GM18499 (cell line): ENCODE measurements around the gene GLRX2.
"Not testable (repeated sequence)": the region's sequence is repeated elsewhere in the genome, so short reads cannot be mapped to it uniquely, and the experiment has no call there.

Experiments
- ATAC-seq: cut with Tn5 transposase; IDR thresholded peaks from one replicate; pipeline ENCODE4 v1.9.1; 2021; ENCODE audit warnings: moderate number of reproducible peaks; ENCODE audit not compliant: insufficient read depth, unreplicated experiment

Gene GLRX2

GRCh38 chr1:193068013-193068412 lies 37.2 kb downstream of the GLRX2 start:
- no peak for ATAC-seq

- ATAC-seq = no peak
Measured at GRCh38 chr1:193066606-193067005, 38.6 kb downstream of the GLRX2 start.

DNA sequence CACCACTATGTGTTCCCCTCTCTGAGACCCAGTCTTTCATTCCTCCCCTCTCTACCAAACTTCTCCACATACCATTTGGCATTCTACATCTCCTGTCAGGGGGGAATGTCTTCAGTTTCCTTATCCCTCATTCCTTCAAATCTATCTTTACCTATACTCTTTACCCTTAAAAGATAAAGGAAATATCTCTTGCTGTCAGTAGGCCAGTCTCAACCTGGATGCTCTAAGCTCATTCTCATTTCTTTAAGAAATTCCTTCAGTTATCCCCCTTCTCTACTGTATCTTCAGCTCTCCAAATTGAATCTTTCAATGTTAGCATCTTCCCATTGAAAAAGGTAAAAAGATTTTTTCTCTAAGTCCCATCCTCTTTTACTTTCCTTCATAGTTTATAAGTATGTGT lies 39.3 kb downstream of the GLRX2 start:
- ATAC-seq = no peak

DNA sequence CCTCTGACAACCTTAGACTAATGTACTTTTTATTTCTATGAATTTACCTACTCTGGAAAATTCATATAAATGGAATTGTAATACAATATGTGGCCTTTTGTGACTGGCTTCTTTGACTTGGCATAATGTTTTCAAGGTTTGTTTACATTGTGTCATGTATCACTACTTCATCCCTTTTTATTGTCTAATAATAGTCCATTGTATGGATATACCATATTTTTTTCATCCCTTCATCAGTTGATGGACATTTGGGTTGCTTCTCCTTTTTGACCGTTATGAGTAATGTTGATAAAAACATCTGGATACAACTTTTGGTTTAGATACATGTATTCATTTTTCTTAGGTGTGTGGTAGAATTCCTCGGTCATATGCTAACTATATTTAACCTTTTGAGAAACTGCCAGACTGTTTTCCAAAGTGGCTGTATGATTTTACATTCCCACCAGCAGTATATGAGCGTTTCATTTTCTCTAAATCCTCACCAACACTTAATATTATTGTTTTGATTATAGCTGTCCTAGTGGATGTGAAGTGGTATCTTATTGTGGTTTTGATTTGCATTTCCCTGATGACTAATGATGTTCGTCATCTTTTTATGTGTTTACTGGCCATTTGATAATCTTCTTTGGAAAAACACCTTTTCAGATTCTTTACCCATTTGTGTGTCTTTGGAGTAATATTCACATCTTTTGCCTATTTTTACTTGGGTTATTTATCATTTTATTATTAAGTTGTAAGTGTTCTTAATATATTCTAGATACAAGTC lies 42.3 kb downstream of the GLRX2 start:
- ATAC-seq = no peak

- no peak for ATAC-seq
Measured at GRCh38 chr1:193060938-193061337, 44.3 kb downstream of the GLRX2 start.

DNA sequence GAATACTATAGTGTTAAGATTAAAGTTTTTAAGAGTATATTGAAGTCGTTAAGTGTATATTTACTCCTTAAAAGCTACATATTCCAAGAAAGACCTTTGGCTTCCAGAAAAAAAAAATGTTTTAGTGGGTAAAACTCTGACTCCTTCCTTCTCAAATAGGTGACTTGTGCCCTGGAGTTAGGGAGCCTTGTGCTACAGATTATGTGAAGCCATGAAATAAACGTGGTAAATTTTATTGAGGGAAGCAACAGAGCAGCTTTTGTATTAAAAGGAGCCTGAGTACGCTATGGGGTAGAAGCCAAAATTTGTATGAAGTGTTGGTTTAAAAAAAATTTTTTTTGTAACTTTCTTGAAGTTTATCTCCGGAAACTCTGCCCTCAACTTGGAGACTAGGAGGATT lies 44.8 kb downstream of the GLRX2 start:
- ATAC-seq = no peak

DNA sequence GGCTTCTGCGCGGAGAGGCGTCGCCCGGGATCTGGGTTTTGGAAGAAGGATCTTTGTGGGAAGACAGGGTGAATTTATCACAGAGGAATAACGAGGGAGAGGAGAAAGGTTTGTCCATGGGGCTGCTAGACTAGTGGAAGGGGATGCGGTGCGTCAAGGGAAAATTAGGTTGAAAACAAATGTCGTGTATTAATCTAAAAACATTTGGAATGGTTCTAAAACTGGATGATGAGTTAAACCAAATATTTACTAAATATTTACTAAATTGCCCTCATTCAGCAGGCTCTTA lies 45.2 kb downstream of the GLRX2 start:
- ATAC-seq = no peak

DNA sequence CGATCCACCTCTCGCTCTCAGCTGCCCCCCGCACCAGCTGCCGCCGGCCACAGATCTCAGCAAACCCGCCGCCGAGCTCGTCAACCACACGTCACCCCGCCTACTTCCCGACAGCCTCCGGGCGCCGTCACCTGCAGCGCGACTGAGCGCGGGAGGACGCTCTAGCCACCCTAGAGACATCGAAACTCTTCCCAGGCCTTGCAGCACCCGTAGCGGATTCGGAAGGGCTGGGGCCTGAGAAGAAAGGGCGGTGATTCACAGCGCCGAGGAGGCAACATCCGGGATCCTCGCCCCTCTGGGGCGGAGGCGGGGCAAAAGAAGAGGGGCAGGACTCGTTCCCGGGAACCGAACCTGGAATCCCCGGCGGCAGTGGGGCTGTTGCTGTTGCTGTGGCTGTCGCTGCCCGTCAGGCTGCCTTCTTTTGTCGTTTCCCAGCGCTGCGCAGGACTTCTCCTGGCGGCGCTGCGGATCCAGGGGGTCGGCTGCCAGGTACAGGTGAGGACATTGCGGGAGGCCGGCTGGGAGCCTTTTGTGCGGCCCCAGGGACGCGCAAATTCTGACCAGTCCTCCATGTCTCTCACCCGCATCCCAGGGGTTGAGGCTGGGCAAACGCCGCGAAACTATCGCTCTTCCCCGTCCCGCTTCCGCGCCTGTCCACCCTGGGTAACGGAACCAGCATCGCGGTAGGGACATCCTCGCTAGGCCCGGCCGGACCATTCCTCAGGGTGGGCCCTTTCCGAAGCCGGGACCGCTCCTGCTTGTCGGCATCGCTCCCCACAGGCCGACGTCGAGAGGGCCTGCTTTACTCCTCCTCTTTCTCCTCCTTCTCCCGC lies 45.7 kb downstream of the GLRX2 start, which contains the start of the genes RO60 and UCHL5:
TSS of gene RO60 (plus strand) at position 331 of the 833 bp plus-strand sequence. CDS start 9,443 bp downstream, outside the sequence.
TSS of gene UCHL5 (minus strand) at position 79 of the 833 bp plus-strand sequence. CDS start 100 bp downstream, outside the sequence.
- peak; percentile 90 for ATAC-seq

DNA sequence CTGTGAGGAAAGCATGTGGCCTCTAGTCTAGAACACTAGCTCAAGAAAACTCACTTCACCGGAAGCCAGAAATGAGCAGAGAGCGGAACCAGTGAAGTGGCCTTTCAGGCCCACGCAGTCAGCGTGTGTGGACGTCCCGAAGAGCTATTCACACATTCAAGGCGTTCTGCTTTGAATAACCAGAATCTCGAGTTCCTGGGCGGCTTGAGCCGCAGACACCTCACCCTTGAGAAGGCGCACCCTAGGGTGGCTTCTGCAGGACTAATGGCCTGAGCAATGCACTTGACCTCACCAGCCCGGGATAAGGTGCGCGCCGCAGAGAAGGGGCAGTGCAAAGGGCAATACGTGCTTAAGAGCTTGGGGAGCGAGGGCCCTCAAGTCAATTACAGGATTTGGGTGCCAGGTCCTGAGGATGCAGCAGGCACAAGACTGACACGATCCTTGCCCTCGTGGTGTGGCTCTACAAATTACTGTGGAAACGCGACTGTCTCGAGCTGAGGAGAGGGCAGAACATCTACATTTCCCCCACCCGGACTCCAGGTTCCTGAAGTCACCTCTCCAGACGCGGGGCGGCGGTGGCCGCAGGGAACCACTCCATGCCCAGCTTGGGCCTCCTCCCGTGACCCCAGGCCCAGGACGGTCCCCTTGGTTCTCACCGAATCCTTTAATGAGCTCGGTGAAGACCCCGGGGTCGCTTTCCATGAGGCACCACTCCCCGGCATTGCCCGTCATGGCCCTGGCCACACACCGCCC lies 46.5 kb downstream of the GLRX2 start:
- ATAC-seq = peak; percentile 33

GRCh38 chr1:193054169-193054675 lies 51.0 kb downstream of the GLRX2 start:
- ATAC-seq = no peak

GRCh38 chr1:193048913-193049312 lies 56.3 kb downstream of the GLRX2 start:
- ATAC-seq = not testable (repeated sequence)
